GM19239 (cell line): ENCODE data around the gene BRINP2.
"Not testable (repeated sequence)": the region's sequence is repeated elsewhere in the genome, so short reads cannot be mapped to it uniquely, and the experiment has no call there.

Experiments used
- DNase-seq: peaks from one replicate; pipeline ENCODE4 v3.0.0; 2011; ENCODE audit warnings: low spot score; ENCODE audit not compliant: insufficient read length
- FAIRE-seq: peaks from 2 replicates; lab custom pipeline; 2011; peaks lifted over from hg19 to GRCh38; lab: Jason Lieb, UNC

BRINP2 gene

GRCh38 chr1:177306019-177306415 lies 135.3 kb downstream of the BRINP2 start:
- no peak for FAIRE-seq

GRCh38 chr1:177306981-177307380 lies 136.2 kb downstream of the BRINP2 start:
- DNase-seq (no peak), FAIRE-seq (no peak)

More at GRCh38 chr1:177306019-177306415, 135.3 kb downstream of the BRINP2 start:
- DNase-seq: no peak

- FAIRE-seq (no peak), DNase-seq (no peak)
Observed at GRCh38 chr1:177307771-177308170, 137.0 kb downstream of the BRINP2 start.

GRCh38 chr1:177309880-177310279 lies 139.1 kb downstream of the BRINP2 start:
- DNase-seq (no peak), FAIRE-seq (no peak)

- FAIRE-seq: no peak
- DNase-seq: no peak
Observed at GRCh38 chr1:177310326-177310725, 139.6 kb downstream of the BRINP2 start.

- no peak for FAIRE-seq
- DNase-seq: no peak
Observed at GRCh38 chr1:177311111-177311510, 140.4 kb downstream of the BRINP2 start.

GRCh38 chr1:177311586-177311985 lies 140.8 kb downstream of the BRINP2 start:
- DNase-seq: no peak
- FAIRE-seq: no peak

GRCh38 chr1:177315261-177315660 lies 144.5 kb downstream of the BRINP2 start:
- FAIRE-seq (no peak), DNase-seq (no peak)

GRCh38 chr1:177315761-177316160 lies 145.0 kb downstream of the BRINP2 start:
- no peak for DNase-seq
- no peak for FAIRE-seq

GRCh38 chr1:177321434-177321833 lies 150.7 kb downstream of the BRINP2 start:
- not testable (repeated sequence) for DNase-seq

GRCh38 chr1:177328251-177328650 lies 157.5 kb downstream of the BRINP2 start:
- FAIRE-seq (no peak), DNase-seq (no peak)

More at GRCh38 chr1:177321434-177321833, 150.7 kb downstream of the BRINP2 start:
- not testable (repeated sequence) for FAIRE-seq

GRCh38 chr1:177329871-177330270 lies 159.1 kb downstream of the BRINP2 start:
- DNase-seq (no peak), FAIRE-seq (no peak)
